H9 (cell line): ENCODE data around the gene SYAP1. TPM values are rescaled to one million over a fixed set of nuclear protein-coding genes. Genes with fewer than 3 reads are reported as not detected.

ENCODE experiments used
- DNase-seq: peaks from one replicate; pipeline ENCODE4 v3.0.0-alpha.2; 2017
- H2AFZ ChIP-seq: one replicate; pipeline ENCODE4 v1.6.1; 2013; ENCODE audit warnings: mild to moderate bottlenecking, low read length, control low read depth, moderate library complexity
- H2AK5ac ChIP-seq: 2 replicates; pipeline ENCODE4 v1.6.1; 2013; ENCODE audit warnings: low read length, control low read depth, mixed read lengths; ENCODE audit not compliant: insufficient read length
- H2BK120ac ChIP-seq: one replicate; pipeline ENCODE4 v1.6.1; 2013; ENCODE audit warnings: low read depth, mild to moderate bottlenecking, low read length, control low read depth, inconsistent platforms; ENCODE audit not compliant: poor library complexity, severe bottlenecking
- H2BK12ac ChIP-seq: 2 replicates; pipeline ENCODE4 v1.6.1; 2013; ENCODE audit warnings: low read length, control low read depth, mixed read lengths, low read depth; ENCODE audit not compliant: insufficient read length
- H2BK15ac ChIP-seq: 2 replicates; pipeline ENCODE4 v1.6.1; 2013; ENCODE audit warnings: low read depth, low read length, control low read depth
- H2BK20ac ChIP-seq: one replicate; pipeline ENCODE4 v1.6.1; 2013; ENCODE audit warnings: low read depth, mild to moderate bottlenecking, low read length, control low read depth, inconsistent platforms; ENCODE audit not compliant: poor library complexity, severe bottlenecking
- H2BK5ac ChIP-seq: 2 replicates; pipeline ENCODE4 v1.6.1; 2013; ENCODE audit warnings: low read length, control low read depth, mixed read lengths; ENCODE audit not compliant: insufficient read length
- H3K14ac ChIP-seq: 2 replicates; pipeline ENCODE4 v1.6.1; 2013; ENCODE audit warnings: low read length, control low read depth; ENCODE audit not compliant: insufficient read depth
- H3K18ac ChIP-seq: 2 replicates; pipeline ENCODE4 v1.6.1; 2013; ENCODE audit warnings: low read depth, mild to moderate bottlenecking, mixed read lengths, low read length, control low read depth; ENCODE audit not compliant: insufficient read length
- H3K23ac ChIP-seq: 2 replicates; pipeline ENCODE4 v1.6.1; 2013; ENCODE audit warnings: low read length, control low read depth, mixed read lengths, low read depth; ENCODE audit not compliant: insufficient read length
- H3K23me2 ChIP-seq: 2 replicates; pipeline ENCODE4 v1.6.1; 2013; ENCODE audit warnings: low read depth, mild to moderate bottlenecking, mixed read lengths, low read length, control low read depth; ENCODE audit not compliant: insufficient read length, poor library complexity, severe bottlenecking
- H3K27ac ChIP-seq: 2 replicates; pipeline ENCODE4 v1.5.1; 2013; ENCODE audit warnings: low read length, control low read depth, mixed read lengths, low read depth; ENCODE audit not compliant: insufficient read length
- H3K27me3 ChIP-seq: 2 replicates; pipeline ENCODE4 v1.6.1; 2013; ENCODE audit warnings: low read length, control low read depth, inconsistent platforms; ENCODE audit not compliant: insufficient read depth
- H3K4ac ChIP-seq: 2 replicates; pipeline ENCODE4 v1.6.1; 2013; ENCODE audit warnings: low read depth, mild to moderate bottlenecking, control low read depth, inconsistent platforms, low read length, moderate library complexity
- H3K4me1 ChIP-seq: 2 replicates; pipeline ENCODE4 v1.6.1; 2013; ENCODE audit warnings: low read length, control low read depth, inconsistent platforms; ENCODE audit not compliant: insufficient read depth
- H3K4me2 ChIP-seq: 2 replicates; pipeline ENCODE4 v1.6.1; 2013; ENCODE audit warnings: low read length, control low read depth, mixed read lengths; ENCODE audit not compliant: insufficient read length, insufficient read depth
- H3K56ac ChIP-seq: 2 replicates; pipeline ENCODE4 v1.6.1; 2013; ENCODE audit warnings: low read depth, mild to moderate bottlenecking, mixed read lengths, low read length, control low read depth; ENCODE audit not compliant: insufficient read length
- H3K79me1 ChIP-seq: 2 replicates; pipeline ENCODE4 v1.6.1; 2013; ENCODE audit warnings: low read depth, mild to moderate bottlenecking, moderate library complexity, low read length, control low read depth, inconsistent platforms; ENCODE audit not compliant: insufficient read depth, poor library complexity, severe bottlenecking
- H3K79me2 ChIP-seq: 2 replicates; pipeline ENCODE4 v1.6.1; 2013; ENCODE audit warnings: low read length, control low read depth, inconsistent platforms; ENCODE audit not compliant: insufficient read depth
- H3K9ac ChIP-seq: 2 replicates; pipeline ENCODE4 v1.6.1; 2013; ENCODE audit warnings: low read length, control low read depth, mixed read lengths; ENCODE audit not compliant: insufficient read length; ENCODE audit errors: extremely low read depth
- H3K9me3 ChIP-seq: one replicate; pipeline ENCODE4 v1.6.1; 2013; ENCODE audit warnings: low read depth, low read length, inconsistent platforms; ENCODE audit not compliant: control insufficient read depth
- H3T11ph ChIP-seq: one replicate; pipeline ENCODE4 v1.6.1; 2013; ENCODE audit warnings: mild to moderate bottlenecking, low read length, control low read depth, inconsistent platforms
- H4K20me1 ChIP-seq: one replicate; pipeline ENCODE4 v1.6.1; 2013; ENCODE audit not compliant: control insufficient read depth, insufficient read length, insufficient read depth
- H4K5ac ChIP-seq: 2 replicates; pipeline ENCODE4 v1.6.1; 2013; ENCODE audit warnings: low read depth, mild to moderate bottlenecking, mixed read lengths, low read length, control low read depth; ENCODE audit not compliant: insufficient read length
- H4K8ac ChIP-seq: replicated peaks from 2 replicates; pipeline ENCODE4 v1.6.1; 2013; ENCODE audit warnings: low read length, control low read depth, mixed read lengths, low read depth; ENCODE audit not compliant: insufficient read length
- H4K91ac ChIP-seq: 2 replicates; pipeline ENCODE4 v1.6.1; 2013; ENCODE audit warnings: low read depth, mild to moderate bottlenecking, moderate library complexity, mixed read lengths, low read length, control low read depth; ENCODE audit not compliant: insufficient read length
- H3K27ac Mint-ChIP-seq, 3 experiments: 2 replicates in 2 of 3; 3 replicates in 1 of 3; pipeline ENCODE4 v1.8.0; 2020 to 2021; ENCODE audit warnings: mixed read lengths in 3 of 3, mild to moderate bottlenecking in 1 of 3, moderate library complexity in 1 of 3
- H3K27me3 Mint-ChIP-seq: 2 replicates; pipeline ENCODE4 v1.8.0; 2021; ENCODE audit warnings: low read depth, mild to moderate bottlenecking, moderate library complexity, mixed read lengths
- H3K36me3 Mint-ChIP-seq, 3 experiments: 2 replicates in 2 of 3; 3 replicates in 1 of 3; pipeline ENCODE4 v1.8.0; 2020 to 2021; ENCODE audit warnings: low read depth in 3 of 3, mixed read lengths in 3 of 3; ENCODE audit not compliant: insufficient read depth in 1 of 3
- H3K4me1 Mint-ChIP-seq, 2 experiments: 2 replicates each; pipeline ENCODE4 v1.8.0; 2020; ENCODE audit warnings: mixed read lengths in 2 of 2
- H3K4me3 Mint-ChIP-seq, 2 experiments: 2 replicates in 1 of 2; 3 replicates in 1 of 2; pipeline ENCODE4 v1.8.0; 2020 to 2021; ENCODE audit warnings: mild to moderate bottlenecking in 2 of 2, mixed read lengths in 2 of 2, moderate library complexity in 1 of 2
- H3K9me3 Mint-ChIP-seq, 2 experiments: 2 replicates in 1 of 2; 3 replicates in 1 of 2; pipeline ENCODE4 v1.8.0; 2020; ENCODE audit warnings: mild to moderate bottlenecking in 2 of 2, mixed read lengths in 2 of 2, moderate library complexity in 1 of 2
- total RNA-seq: library from RNA; stranded (reverse); gene quantifications from 2 replicates; pipeline ENCODE4 v1.2.1, GENCODE V29; 2021
- TF ChIP-seq, protein P1 (sequence below): fragments of 200-600 bp; sonication (generic); conservative IDR thresholded peaks from 3 replicates; pipeline ENCODE4 v1.8.0; 2021; ENCODE audit warnings: antibody characterized with exemption, mild to moderate bottlenecking

SYAP1 gene
- total RNA-seq, 1 experiment from 2014 or later = 42.7 TPM

DNA sequence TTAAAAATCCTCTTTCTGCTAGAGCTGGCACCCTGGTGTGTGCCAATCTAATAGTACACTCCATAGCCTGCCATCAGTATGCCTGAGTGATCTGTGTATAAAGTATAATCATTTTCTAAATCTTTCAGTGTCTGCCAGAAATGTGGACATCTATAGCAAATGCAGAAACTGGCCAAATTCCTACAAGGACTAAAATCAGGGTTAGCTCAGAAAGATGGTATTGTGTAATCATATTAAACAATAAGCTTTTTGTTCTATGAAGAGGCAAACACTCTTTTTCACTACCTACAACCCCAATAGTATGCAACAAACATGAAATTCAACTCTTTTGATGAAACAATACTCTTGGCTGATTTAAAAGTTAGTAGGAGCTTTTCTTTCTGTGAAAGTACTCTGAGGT is 59.1 kb downstream of the SYAP1 start:
- Mint-ChIP-seq H3K36me3 (peaks cover 0 to 8% (median 1%) of the 10 kb centered on the region in 3 experiments; a peak in 5 of 7 replicates), H3K9me3 (peaks cover 0 to 2% of the 10 kb centered on the region in 2 experiments; a peak in 2 of 5 replicates), H3K4me3 (no peak overlapping the region), H3K27ac (no peak overlapping the region), H3K27me3 (no peaks in the 10 kb centered on the region), H3K4me1 (peaks cover 0 to 2% of the 10 kb centered on the region in 2 experiments; a peak in 1 of 4 replicates)
- Histone ChIP-seq H2AFZ (no peak overlapping the region), H2AK5ac (no peak overlapping the region), H4K8ac (no peak overlapping the region), H2BK120ac (no peak overlapping the region), H3K4me1 (no peaks in the 10 kb centered on the region; the same call in 1 of the 2 replicates), H2BK12ac (no peak overlapping the region), H3K27ac (no peak overlapping the region), H2BK20ac (no peak overlapping the region), H4K20me1 (no peaks in the 10 kb centered on the region), H3K79me2 (no peaks in the 10 kb centered on the region), H3K79me1 (no peaks in the 10 kb centered on the region), H3K23ac (no peak overlapping the region), H3K9ac (no peak overlapping the region), H3K14ac (no peak overlapping the region), H2BK15ac (no peak overlapping the region), H3K27me3 (no peaks in the 10 kb centered on the region), H2BK5ac (no peak overlapping the region), H4K91ac (no peak overlapping the region), H4K5ac (no peak overlapping the region), H3K18ac (no peak overlapping the region), H3K4ac (no peak overlapping the region), H3K9me3 (no peaks in the 10 kb centered on the region), H3T11ph (no peak overlapping the region), H3K23me2 (no peaks in the 10 kb centered on the region), H3K4me2 (no peak overlapping the region), H3K56ac (no peak overlapping the region)
- TF ChIP-seq, protein P1, sequence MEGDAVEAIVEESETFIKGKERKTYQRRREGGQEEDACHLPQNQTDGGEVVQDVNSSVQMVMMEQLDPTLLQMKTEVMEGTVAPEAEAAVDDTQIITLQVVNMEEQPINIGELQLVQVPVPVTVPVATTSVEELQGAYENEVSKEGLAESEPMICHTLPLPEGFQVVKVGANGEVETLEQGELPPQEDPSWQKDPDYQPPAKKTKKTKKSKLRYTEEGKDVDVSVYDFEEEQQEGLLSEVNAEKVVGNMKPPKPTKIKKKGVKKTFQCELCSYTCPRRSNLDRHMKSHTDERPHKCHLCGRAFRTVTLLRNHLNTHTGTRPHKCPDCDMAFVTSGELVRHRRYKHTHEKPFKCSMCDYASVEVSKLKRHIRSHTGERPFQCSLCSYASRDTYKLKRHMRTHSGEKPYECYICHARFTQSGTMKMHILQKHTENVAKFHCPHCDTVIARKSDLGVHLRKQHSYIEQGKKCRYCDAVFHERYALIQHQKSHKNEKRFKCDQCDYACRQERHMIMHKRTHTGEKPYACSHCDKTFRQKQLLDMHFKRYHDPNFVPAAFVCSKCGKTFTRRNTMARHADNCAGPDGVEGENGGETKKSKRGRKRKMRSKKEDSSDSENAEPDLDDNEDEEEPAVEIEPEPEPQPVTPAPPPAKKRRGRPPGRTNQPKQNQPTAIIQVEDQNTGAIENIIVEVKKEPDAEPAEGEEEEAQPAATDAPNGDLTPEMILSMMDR = no peak
- DNase-seq = no peak
